Activated CD4-positive, alpha-beta T cell treated with anti-CD3 and anti-CD28 coated beads, Interleukin-2, amount 50 U/mL, for 4 hours (primary cell): Measurements from ENCODE around the gene CDH6.
"Not testable (repeated sequence)": the region's sequence is repeated elsewhere in the genome, so short reads cannot be mapped to it uniquely, and the experiment has no call there.

Experiments used
- DNase-seq, 2 experiments: peaks; one replicate each; pipeline ENCODE4 v3.0.0-alpha.2; 2020

Gene CDH6

GRCh38 chr5:31334061-31334860 lies 140.8 kb downstream of the CDH6 start:
- DNase-seq: no peak

- no peak for DNase-seq
Measured at GRCh38 chr5:31335456-31335855, 142.0 kb downstream of the CDH6 start.

GRCh38 chr5:31343946-31344345 lies 150.5 kb downstream of the CDH6 start:
- no peak for DNase-seq

GRCh38 chr5:31346896-31347551 lies 153.5 kb downstream of the CDH6 start:
- DNase-seq: no peak

GRCh38 chr5:31347552-31347905 lies 154.0 kb downstream of the CDH6 start:
- no peak for DNase-seq

GRCh38 chr5:31350395-31350794 lies 156.9 kb downstream of the CDH6 start:
- no peak for DNase-seq

- DNase-seq: no peak
Measured at GRCh38 chr5:31355337-31355736, 161.9 kb downstream of the CDH6 start.

GRCh38 chr5:31357038-31357437 lies 163.6 kb downstream of the CDH6 start:
- DNase-seq: no peak

- DNase-seq: no peak
Measured at GRCh38 chr5:31359839-31360238, 166.4 kb downstream of the CDH6 start.

- DNase-seq: no peak
Measured at GRCh38 chr5:31361234-31361633, 167.7 kb downstream of the CDH6 start.

- not testable (repeated sequence) for DNase-seq
Measured at GRCh38 chr5:31361704-31362528, 168.4 kb downstream of the CDH6 start.

GRCh38 chr5:31362529-31362900 lies 169.0 kb downstream of the CDH6 start:
- no peak for DNase-seq

GRCh38 chr5:31362931-31363568 lies 169.6 kb downstream of the CDH6 start:
- no peak for DNase-seq

GRCh38 chr5:31364881-31365636 lies 171.6 kb downstream of the CDH6 start:
- no peak for DNase-seq

- DNase-seq: no peak
Measured at GRCh38 chr5:31365776-31366175, 172.3 kb downstream of the CDH6 start.

- DNase-seq: no peak
Measured at GRCh38 chr5:31366941-31367340, 173.5 kb downstream of the CDH6 start.

GRCh38 chr5:31372124-31372523 lies 178.6 kb downstream of the CDH6 start:
- no peak for DNase-seq

- DNase-seq: no peak
Measured at GRCh38 chr5:31375999-31376720, 182.7 kb downstream of the CDH6 start.

- DNase-seq: no peak
Measured at GRCh38 chr5:31377274-31377946, 183.9 kb downstream of the CDH6 start.

GRCh38 chr5:31378136-31378535 lies 184.7 kb downstream of the CDH6 start:
- DNase-seq: no peak
